Endodermal cell (in vitro differentiated cells): Measurements from ENCODE around the gene METRNL. TPM values are rescaled to one million over a fixed set of nuclear protein-coding genes. Genes with fewer than 3 reads are reported as not detected.
"Not testable (repeated sequence)": the region's sequence is repeated elsewhere in the genome, so short reads cannot be mapped to it uniquely, and the experiment has no call there.

Source experiments
- DNase-seq: peaks from one replicate; pipeline ENCODE4 v3.0.0-alpha.2; 2017
- H3K27ac ChIP-seq: 2 replicates; pipeline ENCODE4 v1.5.1; 2013; ENCODE audit warnings: mild to moderate bottlenecking, low read depth, low read length, moderate library complexity
- H3K27me3 ChIP-seq: 2 replicates; pipeline ENCODE4 v1.6.1; 2013; ENCODE audit warnings: mild to moderate bottlenecking, low read length, moderate library complexity; ENCODE audit not compliant: insufficient read depth, control insufficient read depth, poor library complexity, severe bottlenecking
- H3K36me3 ChIP-seq: 2 replicates; pipeline ENCODE4 v1.7.0; 2013; ENCODE audit warnings: mild to moderate bottlenecking, low read length, moderate library complexity; ENCODE audit not compliant: control insufficient read depth, insufficient read depth
- H3K4me1 ChIP-seq: one replicate; pipeline ENCODE4 v1.7.0; 2013; ENCODE audit warnings: low read length; ENCODE audit not compliant: control insufficient read depth, insufficient read depth
- H3K4me3 ChIP-seq: 2 replicates; pipeline ENCODE4 v1.5.1; 2013; ENCODE audit warnings: mild to moderate bottlenecking, low read length, moderate library complexity
- H3K9ac ChIP-seq: 2 replicates; pipeline ENCODE4 v1.6.1; 2013; ENCODE audit warnings: mild to moderate bottlenecking, low read length, moderate library complexity; ENCODE audit not compliant: poor library complexity, severe bottlenecking; ENCODE audit errors: extremely low read depth
- H3K9me3 ChIP-seq: 2 replicates; pipeline ENCODE4 v1.6.1; 2013; ENCODE audit warnings: mild to moderate bottlenecking, low read length, moderate library complexity; ENCODE audit not compliant: control insufficient read depth
- H3K27ac Mint-ChIP-seq: 2 replicates; pipeline ENCODE4 v1.8.0; 2020; ENCODE audit warnings: mixed read lengths
- H3K27me3 Mint-ChIP-seq: 2 replicates; pipeline ENCODE4 v1.8.0; 2021; ENCODE audit warnings: mild to moderate bottlenecking, mixed read lengths; ENCODE audit not compliant: insufficient read depth
- H3K36me3 Mint-ChIP-seq: 2 replicates; pipeline ENCODE4 v1.8.0; 2020; ENCODE audit warnings: low read depth, mixed read lengths
- H3K4me1 Mint-ChIP-seq: 2 replicates; pipeline ENCODE4 v1.8.0; 2020; ENCODE audit warnings: mixed read lengths
- H3K4me3 Mint-ChIP-seq: 2 replicates; pipeline ENCODE4 v1.8.0; 2020; ENCODE audit warnings: mild to moderate bottlenecking, moderate library complexity, mixed read lengths
- H3K9me3 Mint-ChIP-seq: 2 replicates; pipeline ENCODE4 v1.8.0; 2020; ENCODE audit warnings: mild to moderate bottlenecking, mixed read lengths
- WGBS, 2 experiments: methylation state at CpG; one replicate each; pipeline versions ENCODE4 v1.1.5 to v1.1.7; 2013; ENCODE audit warnings: missing lambda C conversion rate in 2 of 2, mixed read lengths in 1 of 2; ENCODE audit not compliant: insufficient coverage in 1 of 2, insufficient read length in 1 of 2; 5-methylcytosine and 5-hydroxymethylcytosine counted together
- total RNA-seq, 2 donors: library from RNA; stranded (reverse); fragmentation: NEBNext Ultra II Directional in 1 of 2; extraction: Animal tissue kit (Norgen Biotek cat#: 25700) in 1 of 2; gene quantifications; 2 replicates in 1 of 2; 3 replicates in 1 of 2; pipeline ENCODE4 v1.2.1, GENCODE V29; 2021
- TF ChIP-seq, protein P1 (sequence below): fragments of 200-600 bp; sonication (generic); conservative IDR thresholded peaks from 2 replicates; pipeline ENCODE4 v1.5.0; 2021; ENCODE audit warnings: antibody characterized with exemption, mild to moderate bottlenecking

METRNL gene
- total RNA-seq, 2 donors from 2014 or later: 7.3 to 10.3 TPM

GRCh38 chr17:83119987-83120864 is 40.8 kb downstream of the METRNL start:
- peak overlapping the region; percentile 46 for H3K4me3 Mint-ChIP-seq
- WGBS, 2 experiments: 14 to 28% methylated on average over 15 to 22 of the region's 25 CpGs

GRCh38 chr17:83121473-83121872 is 42.1 kb downstream of the METRNL start:
- H3K4me1 ChIP-seq, H3K36me3 ChIP-seq, H3K4me3 ChIP-seq, H3K9me3 ChIP-seq, H3K4me1 Mint-ChIP-seq, H3K27ac ChIP-seq, DNase-seq, H3K36me3 Mint-ChIP-seq, H3K4me3 Mint-ChIP-seq, H3K9ac ChIP-seq, H3K27ac Mint-ChIP-seq, H3K9me3 Mint-ChIP-seq: not testable (repeated sequence)
- peaks cover 30% of the 10 kb centered on the region for H3K27me3 ChIP-seq
- peaks cover 41% of the 10 kb centered on the region for H3K27me3 Mint-ChIP-seq
- 52 to 57% methylated on average over 3 to 12 of the region's 12 CpGs for WGBS, 2 experiments

More at GRCh38 chr17:83119987-83120864, 40.8 kb downstream of the METRNL start:
- H3K27ac ChIP-seq: no peak overlapping the region
- no peaks in the 10 kb centered on the region for H3K36me3 ChIP-seq
- no peaks in the 10 kb centered on the region for H3K9me3 Mint-ChIP-seq
- no peaks in the 10 kb centered on the region for H3K36me3 Mint-ChIP-seq
- TF ChIP-seq, protein P1, sequence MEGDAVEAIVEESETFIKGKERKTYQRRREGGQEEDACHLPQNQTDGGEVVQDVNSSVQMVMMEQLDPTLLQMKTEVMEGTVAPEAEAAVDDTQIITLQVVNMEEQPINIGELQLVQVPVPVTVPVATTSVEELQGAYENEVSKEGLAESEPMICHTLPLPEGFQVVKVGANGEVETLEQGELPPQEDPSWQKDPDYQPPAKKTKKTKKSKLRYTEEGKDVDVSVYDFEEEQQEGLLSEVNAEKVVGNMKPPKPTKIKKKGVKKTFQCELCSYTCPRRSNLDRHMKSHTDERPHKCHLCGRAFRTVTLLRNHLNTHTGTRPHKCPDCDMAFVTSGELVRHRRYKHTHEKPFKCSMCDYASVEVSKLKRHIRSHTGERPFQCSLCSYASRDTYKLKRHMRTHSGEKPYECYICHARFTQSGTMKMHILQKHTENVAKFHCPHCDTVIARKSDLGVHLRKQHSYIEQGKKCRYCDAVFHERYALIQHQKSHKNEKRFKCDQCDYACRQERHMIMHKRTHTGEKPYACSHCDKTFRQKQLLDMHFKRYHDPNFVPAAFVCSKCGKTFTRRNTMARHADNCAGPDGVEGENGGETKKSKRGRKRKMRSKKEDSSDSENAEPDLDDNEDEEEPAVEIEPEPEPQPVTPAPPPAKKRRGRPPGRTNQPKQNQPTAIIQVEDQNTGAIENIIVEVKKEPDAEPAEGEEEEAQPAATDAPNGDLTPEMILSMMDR: no peak
- no peak overlapping the region for H3K4me3 ChIP-seq
- H3K27me3 ChIP-seq: peaks cover 30% of the 10 kb centered on the region
- H3K4me1 Mint-ChIP-seq: peaks cover 1% of the 10 kb centered on the region
- H3K27me3 Mint-ChIP-seq: peaks cover 38% of the 10 kb centered on the region
- DNase-seq: peak; percentile 64
- H3K9me3 ChIP-seq: no peaks in the 10 kb centered on the region
- H3K9ac ChIP-seq: no peak overlapping the region
- H3K4me1 ChIP-seq: no peaks in the 10 kb centered on the region
- H3K27ac Mint-ChIP-seq: no peak overlapping the region

DNA sequence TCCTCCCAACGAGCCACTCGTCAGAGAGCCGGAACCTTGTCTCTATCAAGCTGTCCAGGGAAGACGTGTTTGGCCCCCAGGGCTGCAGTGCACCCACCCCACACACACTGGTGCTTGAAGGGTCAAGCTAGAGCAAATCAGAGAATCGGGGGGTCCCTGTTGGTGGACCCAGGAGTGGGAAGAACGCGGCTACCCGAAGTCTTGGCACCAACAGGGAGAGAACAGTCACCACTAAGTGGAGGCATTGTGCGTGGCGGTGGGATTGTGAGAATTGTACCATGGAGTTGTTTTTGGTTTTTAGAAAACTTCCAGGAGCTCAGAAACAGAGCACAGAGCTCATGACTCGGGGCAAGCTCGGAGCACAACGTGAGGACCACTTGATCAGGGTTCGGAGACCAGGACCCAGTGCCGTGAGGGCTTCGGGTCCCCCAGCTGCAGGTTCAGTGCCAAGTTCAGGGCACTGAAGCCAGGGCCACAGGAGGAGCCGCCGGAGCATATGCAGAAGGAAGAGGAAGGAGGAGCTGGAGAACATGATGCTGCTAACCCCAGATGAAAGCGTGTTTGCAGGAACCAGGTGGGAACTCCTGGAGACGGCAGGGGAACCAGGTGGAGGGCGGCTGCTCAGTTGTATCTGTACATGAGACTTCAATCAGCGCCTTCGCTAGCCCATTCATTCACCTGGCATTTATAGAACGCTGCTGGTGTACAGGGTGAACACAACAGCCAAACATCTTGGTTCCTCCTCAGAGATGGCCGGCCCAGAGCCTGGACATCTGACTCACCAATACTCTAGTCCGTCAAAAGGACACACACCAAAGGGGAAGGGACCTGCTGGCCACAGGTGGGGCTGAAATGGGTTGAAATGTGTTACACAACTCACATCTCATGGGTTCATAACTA is 42.8 kb downstream of the METRNL start:
- H3K4me1 Mint-ChIP-seq: peaks cover 1% of the 10 kb centered on the region
- no peak overlapping the region for H3K27ac Mint-ChIP-seq
- H3K4me3 Mint-ChIP-seq: no peak overlapping the region
- no peaks in the 10 kb centered on the region for H3K4me1 ChIP-seq
- no peaks in the 10 kb centered on the region for H3K9me3 Mint-ChIP-seq
- TF ChIP-seq, protein P1: no peak
- H3K4me3 ChIP-seq: no peak overlapping the region
- no peak overlapping the region for H3K27ac ChIP-seq
- whole genome bisulfite sequencing, 2 experiments: 82 to 85% methylated on average over 19 to 26 of the region's 26 CpGs
- peaks cover 41% of the 10 kb centered on the region for H3K27me3 Mint-ChIP-seq
- no peaks in the 10 kb centered on the region for H3K9me3 ChIP-seq
- H3K36me3 ChIP-seq: no peaks in the 10 kb centered on the region
- peaks cover 30% of the 10 kb centered on the region for H3K27me3 ChIP-seq
- no peaks in the 10 kb centered on the region for H3K36me3 Mint-ChIP-seq
- H3K9ac ChIP-seq: no peak overlapping the region
- DNase-seq: peak; percentile 40
